ENCODE data around the gene BRAT1.

The BRAT1 gene

GRCh38 chr7:2585446-2585845, 30.1 kb upstream of the BRAT1 start:
- TF ChIP-seq EZH2phosphoT487 (IDR thresholded peaks at IDR 0.05; ENCODE audit: borderline replicate concordance) (no peak), CTCF (conservative IDR thresholded peaks at IDR 0.05; ENCODE audit: low read length) (no peak)
- Histone ChIP-seq H4K20me1 (ENCODE audit: insufficient read depth, low read length, poor library complexity, severe bottlenecking) (no peaks in the 10 kb centered on the region), H3K9me3 (ENCODE audit: insufficient read depth, low read depth, low read length) (no peaks in the 10 kb centered on the region), H3K4me3 (ENCODE audit: low read length, poor library complexity, severe bottlenecking) (no peak overlapping the region), H3K9ac (ENCODE audit: low read depth, low read length, poor library complexity, severe bottlenecking) (no peak overlapping the region), H3F3A (ENCODE audit: low read depth) (no peaks in the 10 kb centered on the region), H3K4me1 (ENCODE audit: insufficient read depth, low read length, poor library complexity, severe bottlenecking) (no peaks in the 10 kb centered on the region), H2AFZ (ENCODE audit: low read length) (no peak overlapping the region), H3K36me3 (ENCODE audit: insufficient read depth, low read length) (no peaks in the 10 kb centered on the region), H3K79me2 (ENCODE audit: insufficient read depth, low read length) (no peaks in the 10 kb centered on the region), H3K9me2 (replicated peaks; ENCODE audit: low read depth, low read length) (no peaks in the 10 kb centered on the region), H3K27me3 (ENCODE audit: insufficient read depth, low read length, poor library complexity, severe bottlenecking) (no peaks in the 10 kb centered on the region), H3K4me2 (ENCODE audit: low read depth, low read length, poor library complexity, severe bottlenecking) (no peak overlapping the region)

GRCh38 chr7:2583798-2584580, 28.7 kb upstream of the BRAT1 start:
- H3K9me2 ChIP-seq (replicated peaks; ENCODE audit: low read depth, low read length): no peaks in the 10 kb centered on the region
- H3K4me2 ChIP-seq (ENCODE audit: low read depth, low read length, poor library complexity, severe bottlenecking): no peak overlapping the region
- H3K9ac ChIP-seq (ENCODE audit: low read depth, low read length, poor library complexity, severe bottlenecking): no peak overlapping the region
- no peaks in the 10 kb centered on the region for H3K36me3 ChIP-seq (ENCODE audit: insufficient read depth, low read length)
- no peaks in the 10 kb centered on the region for H4K20me1 ChIP-seq (ENCODE audit: insufficient read depth, low read length, poor library complexity, severe bottlenecking)
- no peaks in the 10 kb centered on the region for H3K27me3 ChIP-seq (ENCODE audit: insufficient read depth, low read length, poor library complexity, severe bottlenecking)
- H3K9me3 ChIP-seq (ENCODE audit: insufficient read depth, low read depth, low read length): no peaks in the 10 kb centered on the region
- TF ChIP-seq EZH2phosphoT487 (IDR thresholded peaks at IDR 0.05; ENCODE audit: borderline replicate concordance) (no peak), CTCF (conservative IDR thresholded peaks at IDR 0.05; ENCODE audit: low read length) (no peak)
- H3K4me3 ChIP-seq (ENCODE audit: low read length, poor library complexity, severe bottlenecking): no peak overlapping the region
- no peaks in the 10 kb centered on the region for H3K79me2 ChIP-seq (ENCODE audit: insufficient read depth, low read length)
- H3K4me1 ChIP-seq (ENCODE audit: insufficient read depth, low read length, poor library complexity, severe bottlenecking): no peaks in the 10 kb centered on the region
- H2AFZ ChIP-seq (ENCODE audit: low read length): no peak overlapping the region
- no peaks in the 10 kb centered on the region for H3F3A ChIP-seq (ENCODE audit: low read depth)

GRCh38 chr7:2582006-2582735, 26.8 kb upstream of the BRAT1 start:
- H3K4me2 ChIP-seq (ENCODE audit: low read depth, low read length, poor library complexity, severe bottlenecking): no peak overlapping the region
- no peaks in the 10 kb centered on the region for H3K4me1 ChIP-seq (ENCODE audit: insufficient read depth, low read length, poor library complexity, severe bottlenecking)
- H3K4me3 ChIP-seq (ENCODE audit: low read length, poor library complexity, severe bottlenecking): no peak overlapping the region
- H2AFZ ChIP-seq (ENCODE audit: low read length): no peak overlapping the region
- H4K20me1 ChIP-seq (ENCODE audit: insufficient read depth, low read length, poor library complexity, severe bottlenecking): no peaks in the 10 kb centered on the region
- no peaks in the 10 kb centered on the region for H3K79me2 ChIP-seq (ENCODE audit: insufficient read depth, low read length)
- no peaks in the 10 kb centered on the region for H3F3A ChIP-seq (ENCODE audit: low read depth)
- H3K9me2 ChIP-seq (replicated peaks; ENCODE audit: low read depth, low read length): no peaks in the 10 kb centered on the region
- no peaks in the 10 kb centered on the region for H3K27me3 ChIP-seq (ENCODE audit: insufficient read depth, low read length, poor library complexity, severe bottlenecking)
- no peaks in the 10 kb centered on the region for H3K9me3 ChIP-seq (ENCODE audit: insufficient read depth, low read depth, low read length)
- no peaks in the 10 kb centered on the region for H3K36me3 ChIP-seq (ENCODE audit: insufficient read depth, low read length)
- no peak overlapping the region for H3K9ac ChIP-seq (ENCODE audit: low read depth, low read length, poor library complexity, severe bottlenecking)
- TF ChIP-seq CTCF (conservative IDR thresholded peaks at IDR 0.05; ENCODE audit: low read length): no peak
- TF ChIP-seq EZH2phosphoT487 (IDR thresholded peaks at IDR 0.05; ENCODE audit: borderline replicate concordance): no peak

Measured in Loucy (cell line).